Hematopoietic multipotent progenitor cell treated with erythropoietin and hydrocortisone succinate and interleukin-3 and kit ligand, for 8 days (in vitro differentiated cells): ENCODE data around the gene ENTPD2.

Experiments used
- DNase-seq: peaks from one replicate; pipeline ENCODE4 v3.0.0-alpha.2; 2015

The ENTPD2 gene

GRCh38 chr9:137053944-137054931 is at the start of gene ENTPD2:
TSS of gene ENTPD2 (minus strand) at chr9:137054061. CDS start at chr9:137053997, 64 bp downstream.
- DNase-seq: no peak

DNA sequence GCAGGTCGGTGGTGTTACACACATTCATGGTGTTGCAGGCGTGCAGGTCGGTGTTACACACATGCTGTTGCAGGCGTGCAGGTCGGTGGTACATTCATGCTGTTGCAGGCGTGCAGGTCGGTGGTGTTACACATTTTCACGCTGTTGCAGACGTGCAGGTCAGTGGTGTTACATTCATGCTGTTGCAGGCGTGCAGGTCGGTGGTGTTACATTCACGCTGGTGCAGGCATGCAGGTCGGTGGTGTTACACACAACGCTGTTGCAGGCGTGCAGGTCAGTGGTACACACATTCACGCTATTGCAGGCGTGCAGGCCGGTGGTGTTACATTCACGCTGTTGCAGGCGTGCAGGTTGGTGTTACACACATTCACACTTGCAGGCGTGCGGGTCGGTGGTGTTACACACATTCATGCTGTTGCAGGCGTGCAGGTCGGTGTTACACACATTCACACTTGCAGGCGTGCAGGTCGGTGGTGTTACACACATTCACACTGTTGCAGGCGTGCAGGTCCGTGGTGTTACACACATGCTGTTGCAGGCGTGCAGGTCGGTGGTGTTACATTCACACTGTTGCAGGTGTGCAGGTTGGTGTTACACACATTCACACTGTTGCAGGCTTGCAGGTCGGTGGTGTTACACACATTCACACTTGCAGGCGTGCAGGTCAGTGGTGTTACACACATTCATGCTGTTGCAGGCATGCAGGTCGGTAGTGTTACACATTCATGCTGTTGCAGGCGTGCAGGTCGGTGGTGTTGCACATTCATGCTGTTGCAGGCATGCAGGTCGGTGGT is 49.5 kb upstream of the ENTPD2 start:
- DNase-seq: no peak

GRCh38 chr9:137099231-137099630 is 45.4 kb upstream of the ENTPD2 start:
- no peak for DNase-seq

DNA sequence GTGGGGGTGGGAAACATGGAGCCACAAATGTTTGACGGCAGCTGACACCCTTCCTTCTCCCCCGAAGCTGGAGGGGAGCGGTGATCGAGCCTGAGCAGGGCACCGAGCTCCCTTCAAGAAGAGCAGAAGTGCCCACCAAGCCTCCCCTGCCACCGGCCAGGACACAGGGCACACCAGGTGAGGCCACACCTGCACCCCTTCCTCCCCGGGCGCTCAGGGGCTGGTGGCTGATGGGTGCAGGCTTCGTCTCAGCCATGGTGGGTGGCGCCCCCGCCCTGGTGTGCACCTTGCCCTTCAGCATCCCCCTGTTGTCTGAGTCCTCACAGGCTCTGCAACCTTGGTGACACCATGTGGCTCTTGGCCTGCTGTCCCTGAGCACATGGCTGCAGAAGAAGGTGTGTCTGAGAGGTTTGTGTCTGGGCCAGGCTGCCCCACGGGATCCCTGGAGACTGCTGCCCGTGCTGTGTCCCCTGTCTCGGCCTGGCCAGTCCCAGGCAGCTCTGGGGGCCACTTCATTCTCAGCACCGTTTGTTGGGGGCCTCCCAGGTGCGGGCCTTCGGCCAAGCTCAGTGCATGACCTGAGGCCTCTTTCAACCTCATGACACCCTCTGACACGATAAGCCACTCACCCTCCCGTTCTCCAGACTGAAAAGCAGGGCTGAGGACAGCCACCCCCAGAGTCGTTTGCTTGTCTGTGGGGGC is 44.1 kb upstream of the ENTPD2 start:
- no peak for DNase-seq

GRCh38 chr9:137096785-137097546 is 43.1 kb upstream of the ENTPD2 start:
- no peak for DNase-seq

DNA sequence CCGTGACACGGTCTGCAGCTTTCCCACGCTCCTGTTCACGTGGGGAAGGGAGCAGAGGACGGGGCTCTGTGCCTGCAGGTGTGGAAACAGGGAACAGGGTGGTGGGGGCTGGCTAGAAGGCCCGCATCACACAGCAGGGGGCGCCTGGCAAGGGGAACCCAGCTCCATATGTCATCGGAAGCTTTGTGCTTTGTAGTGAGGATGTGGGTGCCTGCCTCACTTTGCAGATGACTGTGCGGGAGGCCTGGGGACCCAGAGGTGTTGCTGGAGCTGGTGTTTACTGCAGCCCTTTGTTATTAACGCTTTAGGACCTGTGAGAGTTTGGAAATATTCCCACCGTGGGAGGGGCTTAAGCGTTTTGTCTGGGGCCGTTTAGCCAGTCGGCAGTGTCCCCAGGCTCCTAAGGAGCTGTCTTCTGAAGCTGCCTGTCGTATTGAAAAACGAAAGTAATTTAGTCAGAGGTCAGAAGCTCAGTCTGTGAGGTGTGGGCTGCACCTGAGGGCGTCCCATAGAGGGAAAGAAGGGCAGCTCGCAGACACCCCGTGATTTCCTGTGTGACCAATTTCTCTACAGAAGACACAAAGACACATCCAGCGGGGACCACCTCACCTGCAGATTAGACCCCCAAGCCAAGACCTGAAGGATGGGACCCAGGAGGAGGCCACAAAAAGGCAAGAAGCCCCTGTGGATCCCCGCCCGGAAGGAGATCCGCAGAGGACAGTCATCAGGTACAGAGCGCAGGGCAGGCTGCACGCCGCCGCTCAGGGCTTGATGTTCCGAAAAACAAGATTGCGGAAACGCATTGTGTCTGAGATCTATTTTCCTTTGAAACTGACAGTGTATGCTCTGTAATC is 42.0 kb upstream of the ENTPD2 start:
- no peak for DNase-seq

DNA sequence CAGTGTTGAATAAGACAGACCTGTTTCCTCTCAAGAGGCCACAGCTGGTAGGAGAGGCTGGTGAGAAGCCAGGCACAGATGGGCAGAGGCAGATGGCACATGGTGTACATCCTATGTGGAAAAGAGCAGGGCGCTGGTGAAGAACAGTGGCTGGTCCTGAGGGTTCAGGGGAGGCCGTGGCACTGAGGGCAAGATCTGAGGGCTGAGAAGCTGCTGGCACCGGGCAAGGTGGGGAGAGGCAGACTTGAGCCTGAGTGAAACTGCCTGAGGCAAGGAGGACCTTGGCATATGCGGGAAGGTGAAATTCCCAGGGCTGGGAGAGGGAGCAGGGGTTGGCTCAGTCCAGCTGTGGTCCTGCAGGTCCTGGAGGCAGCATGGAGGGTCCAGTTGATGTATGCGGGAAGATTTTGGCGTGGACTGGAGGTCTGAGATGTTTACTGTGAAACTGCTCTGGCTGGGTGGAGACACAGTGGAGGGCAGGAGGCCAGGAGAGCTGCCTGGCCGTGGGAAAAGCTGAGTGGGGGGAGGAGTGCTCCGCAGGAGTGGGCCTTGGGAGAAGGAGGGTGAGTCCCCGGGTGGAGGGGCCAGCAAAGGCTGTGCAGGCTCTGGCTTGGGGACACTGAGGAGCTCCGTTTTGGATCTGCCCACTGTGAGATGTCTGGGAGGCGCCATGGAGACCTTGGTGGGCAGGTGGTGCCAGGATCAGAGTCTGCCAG is 35.5 kb upstream of the ENTPD2 start:
- DNase-seq: no peak

GRCh38 chr9:137088121-137088520 is 34.3 kb upstream of the ENTPD2 start:
- no peak for DNase-seq

GRCh38 chr9:137087409-137087925 is 33.6 kb upstream of the ENTPD2 start:
- DNase-seq: peak; percentile 47

- DNase-seq: peak; percentile 98
Measured at GRCh38 chr9:137086531-137087408, 32.9 kb upstream of the ENTPD2 start, which contains the start of gene MAN1B1. TSS of gene MAN1B1 (plus strand) at chr9:137086985. CDS start at chr9:137087000, 15 bp downstream.

GRCh38 chr9:137085920-137086530 is 32.2 kb upstream of the ENTPD2 start:
- DNase-seq: peak; percentile 45

- no peak for DNase-seq
Measured at GRCh38 chr9:137084526-137084925, 30.7 kb upstream of the ENTPD2 start.

GRCh38 chr9:137083394-137084004 is 29.6 kb upstream of the ENTPD2 start:
- no peak for DNase-seq

GRCh38 chr9:137082925-137083290 is 29.0 kb upstream of the ENTPD2 start:
- DNase-seq: no peak

GRCh38 chr9:137082222-137082924 is 28.5 kb upstream of the ENTPD2 start:
- no peak for DNase-seq

- DNase-seq: no peak
Measured at GRCh38 chr9:137080260-137081122, 26.6 kb upstream of the ENTPD2 start.

DNA sequence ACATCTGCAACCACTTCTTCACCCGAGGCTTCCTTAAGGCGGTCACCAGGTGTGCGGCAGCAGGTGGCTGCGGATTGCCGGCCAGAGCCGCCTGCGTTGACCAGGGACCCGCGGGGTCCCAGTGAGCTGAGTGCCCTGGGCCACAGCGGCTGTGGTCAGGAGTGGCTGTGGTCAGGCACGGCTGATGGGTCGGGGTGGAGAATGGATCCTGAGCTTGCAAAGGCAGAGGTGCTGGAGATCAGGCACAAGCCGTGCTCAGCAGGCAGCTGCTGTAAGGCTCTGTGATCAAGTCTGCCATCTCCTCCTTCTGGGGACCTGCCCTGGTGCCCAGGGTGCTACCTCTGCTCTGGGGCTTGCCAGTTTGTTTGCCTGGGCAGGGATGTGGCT is 25.5 kb upstream of the ENTPD2 start:
- no peak for DNase-seq
